K562 (cell line): ENCODE results near the gene ELMO1.

Experiments
- BHLHE40 ChIP-seq: IDR thresholded peaks from 2 replicates; pipeline ENCODE4 v1.6.1; 2011; ENCODE audit warnings: low read length, improper control_type of control experiment
- CBFB ChIP-seq: sonication (generic); formaldehyde crosslinking; IDR thresholded peaks from 2 replicates; pipeline ENCODE4 v1.4.0; 2020; ENCODE audit warnings: mild to moderate bottlenecking, missing genetic modification reagents
- PHF21A ChIP-seq: fragments of 450-650 bp; IDR thresholded peaks from 2 replicates; pipeline ENCODE4 v1.6.1; 2017; ENCODE audit warnings: low read depth, borderline replicate concordance
- ZFX ChIP-seq: sonication (generic); formaldehyde crosslinking; IDR thresholded peaks from 2 replicates; pipeline ENCODE4 v1.8.0; 2022; ENCODE audit warnings: mild to moderate bottlenecking, missing genetic modification reagents, moderate library complexity

- no peak for TF ChIP-seq BHLHE40
- TF ChIP-seq ZFX (CRISPR knock-in tag): no peak
- TF ChIP-seq PHF21A: no peak
- no peak for TF ChIP-seq CBFB (CRISPR knock-in tag)
Measured at GRCh38 chr7:37282927-37283326, 165.7 kb downstream of the ELMO1 start.
